ENCODE results near the gene GSC2.

GSC2 gene

DNA sequence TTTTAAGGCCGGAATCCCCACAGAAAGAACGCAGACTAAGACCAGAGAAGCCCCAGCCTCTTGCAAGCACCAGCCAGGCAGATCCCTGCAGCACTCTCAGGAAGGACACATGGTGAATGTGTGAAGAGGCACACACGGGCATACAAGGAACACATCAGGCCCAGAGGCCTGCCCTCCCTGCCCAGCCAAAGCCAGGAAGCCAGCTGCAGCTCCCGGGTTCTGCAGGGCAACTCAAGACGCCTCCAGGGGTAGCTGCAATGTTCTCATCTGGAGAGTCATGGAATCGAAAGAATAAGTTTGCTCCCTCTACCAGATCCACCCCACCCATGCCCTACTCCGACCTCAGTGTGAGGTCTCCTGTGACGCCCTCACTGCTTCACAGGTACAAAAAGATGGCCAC is 30.1 kb downstream of the GSC2 start:
- DNase-seq (ENCODE audit: low spot score) = no peak

DNA sequence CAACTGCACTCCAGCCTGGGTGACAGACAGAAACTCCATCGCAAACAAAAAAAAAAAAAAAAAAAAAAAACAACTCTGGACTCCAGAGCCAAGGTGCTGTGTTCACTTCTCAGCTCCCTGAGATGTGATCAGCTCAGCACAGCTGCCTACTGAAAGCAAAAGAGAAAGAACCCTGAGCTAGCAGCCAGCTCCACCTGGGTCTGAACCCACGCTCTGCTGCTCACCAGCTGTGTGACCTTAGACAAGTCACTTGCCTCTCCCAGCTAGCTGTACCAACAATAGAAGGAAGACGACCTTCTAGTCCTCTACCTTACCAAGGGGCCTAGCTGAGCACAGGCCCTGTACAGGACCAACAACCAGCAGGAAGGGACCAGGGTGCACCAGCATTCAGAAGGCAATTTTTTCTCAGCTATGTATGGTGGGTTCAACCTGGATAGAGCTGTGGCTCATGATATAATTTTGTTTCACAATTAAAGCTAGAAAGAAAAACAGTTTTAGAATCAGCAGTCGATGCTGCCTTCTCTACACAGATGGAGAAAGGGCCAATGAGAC is 31.7 kb downstream of the GSC2 start:
- no peak for DNase-seq (ENCODE audit: low spot score)

DNA sequence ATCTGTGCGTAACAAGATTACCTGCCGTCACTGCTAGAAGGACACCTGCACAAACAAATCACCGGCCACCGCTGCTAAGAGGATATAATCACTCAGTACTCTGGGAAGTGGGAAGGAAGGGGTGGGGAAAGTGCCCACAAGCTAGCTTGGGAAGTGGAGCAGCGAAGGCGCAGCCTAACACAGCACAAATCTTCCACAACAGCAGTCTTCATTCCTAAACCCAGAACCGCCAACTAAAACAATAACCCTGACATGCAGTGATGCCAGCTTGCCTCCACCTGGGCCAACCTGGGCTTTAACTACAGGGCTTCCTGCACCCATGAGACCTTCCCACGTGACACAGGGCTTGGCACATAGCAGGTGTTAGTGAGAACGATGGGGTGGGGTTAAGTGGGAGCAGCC is 33.0 kb downstream of the GSC2 start:
- no peak for DNase-seq (ENCODE audit: low spot score)

DNA sequence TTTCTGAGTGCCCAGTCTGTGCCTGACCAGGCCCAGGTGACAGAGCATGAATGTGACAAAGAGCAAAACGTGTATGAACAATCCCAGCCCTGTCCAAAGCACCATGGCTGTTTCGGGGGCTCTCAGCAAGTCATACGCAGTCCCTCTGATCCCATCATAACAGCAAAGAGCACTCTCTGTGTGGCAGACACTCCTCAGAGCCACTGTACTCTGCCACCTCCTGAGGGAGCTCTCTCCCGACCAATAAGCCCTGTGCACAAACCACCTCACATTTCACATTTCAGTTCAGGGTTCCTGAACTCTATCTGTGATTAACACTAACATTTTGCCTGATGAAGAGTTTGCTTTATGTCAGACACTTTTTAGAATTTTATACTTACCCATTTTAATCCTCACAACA is 34.5 kb downstream of the GSC2 start:
- DNase-seq (ENCODE audit: low spot score) = peak; percentile 77

DNA sequence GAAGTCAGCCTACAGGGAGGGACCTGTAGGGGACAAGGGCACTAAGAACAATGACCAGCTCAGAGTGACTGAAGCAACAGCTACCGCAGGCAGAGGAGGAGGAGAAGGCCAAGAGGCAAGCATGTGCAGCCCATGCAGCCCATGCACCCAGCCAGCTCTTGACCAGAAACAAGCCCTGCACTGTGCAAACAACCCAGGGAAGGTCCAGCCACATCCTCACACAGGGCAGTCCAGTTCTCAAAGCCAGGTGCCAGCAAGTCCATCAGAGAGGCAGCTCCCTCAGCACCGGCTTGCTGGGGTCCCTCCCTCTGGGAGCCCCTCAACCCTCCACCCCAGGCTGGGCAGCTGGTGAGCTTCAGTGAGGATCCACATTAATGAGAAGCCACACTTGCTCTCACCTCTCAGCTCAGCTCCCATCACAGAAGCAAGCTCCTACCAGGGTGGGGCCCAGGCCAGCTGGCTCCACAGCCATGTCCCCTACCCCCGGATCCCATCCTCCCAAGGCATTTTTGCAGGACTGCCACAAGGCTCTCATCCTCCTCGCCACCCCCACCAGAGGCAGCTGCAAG is 35.0 kb downstream of the GSC2 start:
- no peak for DNase-seq (ENCODE audit: low spot score)

DNA sequence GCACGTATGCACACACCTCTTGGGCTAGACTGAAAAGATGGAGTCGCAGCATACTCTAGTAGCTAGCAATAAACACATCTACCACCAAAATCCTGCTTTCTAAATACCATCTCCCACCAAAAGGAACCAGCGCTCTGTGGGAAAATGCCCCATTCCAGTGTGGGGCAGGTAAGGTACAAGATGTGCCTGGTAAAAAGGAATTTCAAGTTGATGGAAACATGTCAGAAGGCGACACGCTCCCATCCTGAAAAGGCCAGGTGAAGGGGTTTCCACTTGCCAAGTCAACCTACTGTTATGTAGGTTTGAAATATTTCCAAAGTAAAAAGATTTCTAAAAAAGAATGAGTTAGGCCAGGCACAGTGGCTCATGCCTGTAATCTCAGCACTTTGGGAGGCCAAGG is 36.7 kb downstream of the GSC2 start:
- DNase-seq (ENCODE audit: low spot score) = no peak

DNA sequence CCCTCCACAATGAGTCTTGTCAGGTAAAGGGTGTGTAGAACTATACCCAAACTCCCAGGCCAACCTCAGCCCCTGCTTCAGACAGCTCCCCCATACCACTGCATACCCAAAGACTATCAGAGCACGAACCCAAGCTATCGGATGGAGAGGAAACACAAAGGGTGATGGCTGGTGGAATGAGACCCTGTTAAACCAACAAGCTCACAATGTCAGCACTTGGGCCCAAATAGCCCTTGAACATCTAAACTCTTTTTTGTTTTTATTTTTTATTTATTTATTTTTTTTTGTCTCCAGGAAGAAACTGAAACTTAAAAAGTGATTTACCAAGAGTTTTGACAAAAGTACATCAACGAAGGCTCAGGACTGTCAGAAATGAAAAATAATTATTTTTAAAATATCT is 38.5 kb downstream of the GSC2 start:
- DNase-seq (ENCODE audit: low spot score) = no peak

DNA sequence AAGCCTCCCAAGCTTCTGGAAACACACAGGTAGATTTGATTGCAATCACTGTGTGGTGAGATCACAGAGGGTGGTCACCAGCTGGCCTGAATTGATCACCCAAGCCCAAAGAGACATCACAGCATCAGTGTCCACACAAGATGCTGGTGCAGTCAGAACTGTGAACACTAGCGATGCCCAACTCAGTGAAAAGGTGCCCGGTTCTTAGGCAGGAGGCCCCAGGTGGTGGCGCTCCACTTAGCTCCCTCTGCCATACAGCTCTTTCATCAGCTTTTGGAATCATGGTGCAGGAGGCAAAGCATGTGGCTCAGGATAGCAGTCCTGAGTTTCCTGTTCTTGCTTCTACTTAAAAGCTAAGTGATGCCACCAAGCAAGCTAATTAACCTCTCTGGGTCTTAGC is 39.0 kb downstream of the GSC2 start:
- no peak for DNase-seq (ENCODE audit: low spot score)

DNA sequence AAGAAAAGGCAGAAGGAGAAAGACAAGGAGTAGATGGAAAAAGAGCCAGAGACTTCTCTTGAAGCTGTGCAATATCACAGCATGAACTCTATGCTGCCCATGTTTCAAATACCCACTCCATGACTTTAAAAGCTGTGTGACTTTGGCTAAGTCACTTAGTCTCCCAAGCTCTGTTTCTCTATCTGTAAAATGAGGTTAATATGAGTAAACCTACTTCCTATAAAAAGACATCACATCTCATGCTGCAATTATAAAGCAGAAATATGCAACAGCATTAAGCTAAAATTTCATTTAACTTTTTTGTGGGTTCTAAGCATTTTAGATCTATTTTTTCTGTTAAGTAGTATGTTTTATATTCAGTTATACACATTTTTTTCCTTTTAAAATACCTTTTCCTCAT is 39.4 kb downstream of the GSC2 start:
- DNase-seq (ENCODE audit: low spot score) = no peak

DNA sequence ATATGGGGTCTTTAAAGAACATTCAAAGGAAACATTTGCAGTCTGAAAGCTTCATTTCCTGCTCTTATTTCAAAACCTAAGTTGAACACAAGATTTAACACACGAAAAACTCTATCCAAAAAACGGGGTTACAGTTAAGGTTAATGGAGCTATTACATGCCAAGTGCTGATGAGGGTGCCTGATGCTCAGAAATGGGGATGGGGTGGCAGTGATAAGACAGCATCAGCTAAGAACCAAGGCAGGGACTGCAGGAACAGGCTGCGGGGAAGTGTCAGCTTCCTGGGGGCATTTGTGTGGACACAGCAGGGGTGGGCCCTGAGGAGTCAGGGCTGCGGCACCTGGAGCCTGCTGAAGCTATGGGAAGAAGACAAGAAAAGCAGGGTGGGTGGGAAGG is 40.0 kb downstream of the GSC2 start:
- DNase-seq (ENCODE audit: low spot score) = no peak

DNA sequence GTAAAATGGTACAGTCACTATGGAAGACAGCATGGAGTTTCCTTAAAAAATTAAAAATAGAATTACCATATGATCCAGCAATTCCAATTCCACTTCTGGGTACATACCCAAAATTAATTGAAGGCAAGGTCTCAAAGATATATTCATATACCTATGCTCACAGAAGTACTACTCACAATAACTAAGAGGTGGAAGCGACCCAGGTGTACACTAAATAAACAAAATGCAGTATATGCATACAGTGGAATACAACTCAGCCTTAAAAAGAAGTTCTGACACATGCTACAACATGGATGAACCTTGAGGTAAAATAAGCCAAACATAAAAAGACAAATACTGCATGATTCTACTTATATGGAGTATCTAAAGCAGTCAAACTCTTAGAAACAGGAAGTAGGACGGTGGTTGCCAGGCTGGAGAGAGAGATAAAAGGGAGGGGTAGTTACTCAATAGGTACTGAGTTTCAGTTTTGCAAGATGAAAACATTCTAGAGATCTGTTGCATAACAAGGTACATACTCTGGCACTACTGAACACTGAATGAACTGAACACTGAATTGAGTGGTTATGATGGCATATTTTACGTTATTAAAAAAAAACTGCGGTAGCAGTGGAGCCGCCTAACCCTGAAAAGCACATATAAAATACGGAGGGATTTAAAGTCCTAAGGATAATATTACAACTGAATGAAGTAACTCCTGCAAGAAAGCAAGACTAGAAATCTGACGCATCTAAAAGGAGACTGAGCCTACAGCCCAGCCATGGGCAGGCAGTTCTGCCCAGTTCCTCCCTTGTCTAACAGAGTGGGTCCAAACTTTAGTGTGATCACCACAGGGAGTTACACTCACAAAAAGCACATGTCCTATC is 40.7 kb downstream of the GSC2 start:
- DNase-seq (ENCODE audit: low spot score) = no peak

DNA sequence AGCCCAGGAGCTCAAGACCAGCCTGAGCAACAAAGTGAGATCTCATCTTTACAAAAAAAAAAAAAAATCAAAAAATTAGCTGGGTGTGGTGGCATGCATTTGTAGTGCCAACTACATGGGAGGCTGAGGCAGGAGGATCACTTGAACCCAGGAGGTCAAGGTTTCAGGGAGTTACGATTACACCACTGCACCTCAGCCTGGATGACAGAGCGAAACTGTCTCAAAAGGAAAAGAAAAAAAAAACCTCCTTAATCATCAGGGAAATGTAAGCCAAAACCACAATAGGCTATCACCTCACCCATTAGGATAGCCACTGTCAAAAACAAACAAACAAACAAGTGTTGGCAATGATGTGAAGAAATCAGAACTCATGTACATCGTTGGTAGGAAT is 41.3 kb downstream of the GSC2 start:
- no peak for DNase-seq (ENCODE audit: low spot score)

DNA sequence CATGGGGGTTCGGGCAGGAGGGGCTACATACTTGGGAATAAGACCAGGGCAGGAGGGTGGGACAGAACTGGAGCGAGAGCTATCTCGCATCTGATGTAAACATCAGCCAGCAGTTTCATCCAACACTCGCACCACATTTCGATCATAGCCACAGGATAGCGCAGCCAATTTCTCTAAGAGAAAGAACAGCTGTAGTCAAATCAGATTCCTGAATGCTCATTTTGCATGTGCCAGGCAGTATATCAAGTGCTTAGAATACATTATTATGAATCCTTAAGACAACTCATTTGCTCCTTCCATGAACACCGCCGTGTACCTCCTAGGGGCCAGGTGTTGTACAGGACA is 42.4 kb downstream of the GSC2 start:
- DNase-seq (ENCODE audit: low spot score) = no peak

DNA sequence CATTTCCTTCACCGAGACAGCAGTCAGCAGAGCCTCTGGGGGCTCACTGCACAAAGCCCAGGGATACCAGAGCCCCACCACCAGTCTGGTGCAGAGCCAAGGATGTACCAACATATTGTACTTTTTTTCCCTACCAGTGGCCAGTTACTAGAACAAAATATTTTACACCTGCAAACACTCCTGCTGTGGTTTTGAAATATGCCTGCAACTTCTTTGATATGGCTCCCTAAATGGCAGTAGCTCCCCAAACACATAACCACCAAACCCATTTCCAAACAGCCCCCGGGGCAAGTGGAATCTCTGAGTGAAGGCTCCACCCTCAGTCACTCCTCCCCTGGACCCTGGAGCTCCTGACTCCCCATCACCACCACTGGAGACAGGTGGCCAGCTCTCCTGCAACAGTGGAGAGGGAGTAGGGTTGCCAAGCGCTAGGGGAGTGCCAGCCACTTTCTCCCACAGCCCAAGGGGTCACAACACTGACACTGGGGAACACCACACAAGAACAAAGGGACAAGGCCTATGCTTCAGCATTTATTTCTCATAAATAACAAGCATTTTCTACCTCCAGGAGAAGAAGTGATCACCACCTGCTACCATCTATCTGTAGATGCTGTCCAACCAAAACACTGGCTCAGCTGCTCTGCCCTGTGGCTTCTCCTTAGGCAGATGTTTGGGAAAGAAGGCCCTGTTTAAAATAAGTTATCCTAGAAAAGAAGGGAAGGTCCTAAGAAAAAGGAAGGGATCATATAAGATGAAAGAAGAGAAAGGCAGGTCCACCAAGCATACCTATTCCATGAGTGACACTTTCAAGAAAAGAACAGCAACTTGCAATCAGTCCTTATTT is 43.0 kb downstream of the GSC2 start:
- no peak for DNase-seq (ENCODE audit: low spot score)

DNA sequence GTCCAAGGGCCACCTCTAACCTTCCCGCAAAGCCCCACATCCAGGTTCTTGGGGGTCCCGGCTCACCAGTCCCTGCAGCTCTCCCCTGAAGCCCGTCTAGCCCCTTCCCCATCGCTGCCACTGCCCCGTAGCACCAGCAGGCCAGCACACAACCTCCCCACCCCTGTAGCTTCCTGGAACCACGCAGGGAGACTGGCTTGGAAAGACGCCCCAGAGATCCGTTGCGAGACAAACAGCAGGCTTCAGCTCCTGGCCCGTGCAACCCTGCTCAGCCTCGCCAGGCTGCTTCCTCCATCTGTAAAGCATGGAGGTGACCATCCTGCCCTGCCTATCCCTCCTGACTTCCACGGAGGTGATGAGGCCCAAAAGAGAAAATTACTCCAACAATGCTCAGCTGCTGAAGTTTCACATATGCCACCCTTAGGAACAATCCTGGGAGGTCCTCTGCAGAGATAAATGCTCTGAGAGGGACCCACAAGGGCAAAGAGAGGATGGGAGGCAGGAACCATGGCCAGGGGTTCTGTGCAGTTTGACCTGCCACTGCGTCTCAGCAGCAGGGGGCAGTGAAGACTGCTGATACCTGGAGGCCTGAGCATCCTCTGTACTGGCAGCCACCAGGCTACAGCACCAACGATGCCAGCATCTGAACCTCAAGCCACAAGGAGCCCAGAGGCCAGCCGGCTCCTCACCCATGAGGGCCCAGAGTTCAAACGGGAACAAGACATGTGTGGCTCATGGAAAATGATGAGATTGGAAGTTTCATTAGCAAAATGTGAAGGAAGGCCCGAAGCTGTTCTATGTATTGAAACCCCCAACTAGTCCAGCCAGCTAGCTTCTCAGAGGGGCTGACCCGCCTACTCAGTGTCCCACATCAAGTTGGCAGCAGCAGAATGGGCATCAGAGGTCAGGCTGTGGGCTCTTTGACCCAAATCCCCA is 44.0 kb downstream of the GSC2 start:
- DNase-seq (ENCODE audit: low spot score) = no peak

DNA sequence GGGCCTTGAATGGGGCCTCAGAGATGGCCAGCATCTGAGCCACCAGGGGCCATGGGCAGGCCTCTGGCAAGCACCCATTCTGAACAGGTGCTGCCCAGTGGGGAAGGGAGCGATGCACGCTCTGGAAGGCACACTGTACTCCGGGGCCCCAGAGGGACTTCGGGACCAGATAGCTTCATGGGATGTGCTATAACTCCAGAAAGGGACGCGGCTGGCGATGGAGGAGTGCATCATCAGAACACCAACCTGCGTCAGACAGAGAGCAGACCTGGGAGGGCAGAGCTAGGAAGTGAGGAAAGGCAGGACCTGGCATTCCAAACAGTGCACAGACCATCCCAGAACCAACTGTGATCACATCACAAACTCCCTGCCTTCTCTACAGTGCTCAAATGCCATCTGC is 44.6 kb downstream of the GSC2 start:
- DNase-seq (ENCODE audit: low spot score) = no peak

DNA sequence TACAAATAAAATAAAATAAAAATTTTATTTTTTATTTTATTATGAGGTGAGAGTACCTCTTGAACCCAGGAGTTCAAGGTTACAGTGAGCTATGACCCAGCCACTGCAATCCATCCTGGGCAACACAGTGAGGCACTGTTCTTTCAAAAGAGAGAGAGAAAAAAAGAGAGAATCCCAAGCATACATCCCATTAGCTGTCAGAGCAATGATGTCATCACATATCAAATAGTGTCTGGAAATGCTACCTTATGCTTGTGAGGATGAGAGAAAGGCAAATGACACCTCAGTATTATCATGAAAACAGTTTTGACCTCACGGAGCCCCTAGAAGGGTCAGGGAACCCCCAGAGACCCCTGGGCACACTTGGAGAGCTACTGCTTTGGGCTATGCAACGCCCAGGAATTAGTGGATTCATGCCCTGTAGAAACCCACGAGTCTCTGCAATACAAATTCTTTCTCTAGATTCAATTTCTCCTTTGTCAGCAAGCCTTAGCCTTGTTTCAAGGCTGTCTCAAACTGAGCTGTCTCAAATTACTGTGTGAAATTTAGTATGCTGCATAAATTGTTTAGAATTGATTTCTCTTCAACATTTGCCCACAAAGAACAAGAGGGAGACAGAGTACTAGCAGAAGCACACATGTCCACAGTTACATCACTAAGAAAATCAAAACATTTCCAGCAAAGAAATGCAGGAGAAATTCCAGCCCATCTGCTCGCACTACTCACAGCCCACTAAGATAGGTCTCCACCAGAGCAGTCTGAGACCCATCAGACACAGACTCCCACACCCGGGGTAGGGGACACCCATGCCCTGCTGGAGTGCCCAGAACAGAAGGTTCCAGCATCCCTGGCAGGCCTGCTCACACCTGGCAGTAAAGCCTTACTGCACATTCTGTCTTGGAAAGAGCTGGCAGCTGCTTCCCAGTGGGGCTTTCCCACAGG is 45.9 kb downstream of the GSC2 start:
- DNase-seq (ENCODE audit: low spot score) = no peak

DNA sequence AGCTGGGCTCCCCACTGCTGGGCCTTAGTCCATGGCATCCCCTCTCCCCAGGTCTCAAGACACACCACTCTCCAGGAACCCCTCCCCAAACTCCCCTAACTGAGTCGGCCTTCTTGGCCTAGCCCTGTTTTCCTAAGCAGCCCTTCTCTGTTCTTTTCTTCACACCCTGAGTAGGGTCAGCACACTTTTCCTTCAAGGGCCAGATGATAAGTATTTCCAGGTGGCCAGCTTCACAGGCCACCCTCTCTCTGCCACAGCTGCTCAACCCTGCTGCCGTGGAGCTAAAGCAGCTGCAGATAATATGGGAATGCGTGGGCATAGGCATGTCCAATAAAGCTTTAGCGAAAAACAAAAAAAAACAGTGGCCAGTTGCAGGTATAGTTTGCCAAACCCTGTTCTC is 51.9 kb downstream of the GSC2 start:
- no peak for DNase-seq (ENCODE audit: low spot score)

DNA sequence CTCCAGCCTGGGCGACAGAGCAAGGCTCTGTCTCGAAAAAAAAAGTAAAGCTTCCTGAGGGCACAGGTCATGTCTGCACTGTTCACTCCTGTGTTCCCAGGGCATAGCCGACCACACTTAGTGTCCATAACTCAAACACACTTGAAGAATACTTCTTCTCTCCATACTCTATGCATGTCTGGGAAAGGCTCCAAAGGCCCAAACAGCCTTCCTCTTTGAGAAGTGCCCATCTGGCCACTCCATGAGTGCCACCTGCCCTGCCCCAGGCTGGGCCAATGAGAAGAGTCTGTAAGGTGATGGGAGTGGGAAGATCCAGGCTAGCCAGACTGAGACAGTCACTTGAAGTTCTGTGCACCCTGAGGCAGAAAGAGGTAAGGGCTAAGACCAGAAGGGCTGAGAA is 52.6 kb downstream of the GSC2 start:
- no peak for DNase-seq (ENCODE audit: low spot score)

Data from pons (tissue), 1 donor.